Gastroesophageal sphincter (tissue), 3 donors: Measurements from ENCODE around the gene TMIGD1.

ENCODE experiments used
- POLR2A ChIP-seq, 2 donors: fragments of 450-650 bp; IDR thresholded peaks; one replicate each; pipeline ENCODE4 v1.6.1; 2017; ENCODE audit warnings: antibody characterized with exemption in 2 of 2, mild to moderate bottlenecking in 2 of 2, moderate library complexity in 1 of 2
- POLR2AphosphoS5 ChIP-seq: sonication (generic); formaldehyde crosslinking; IDR thresholded peaks from one replicate; pipeline ENCODE4 v1.6.1; 2017; ENCODE audit warnings: antibody characterized with exemption
- TF ChIP-seq, protein P1 (sequence below), 4 experiments: fragments of 200-600 bp in 2 of 4; fragments of 450-650 bp in 2 of 4; sonication (generic) in 1 of 4; IDR thresholded peaks; one replicate each; pipeline ENCODE4 v1.5.1; 2017 to 2019; ENCODE audit warnings: antibody characterized with exemption in 4 of 4, mild to moderate bottlenecking in 2 of 4, moderate library complexity in 2 of 4

DNA sequence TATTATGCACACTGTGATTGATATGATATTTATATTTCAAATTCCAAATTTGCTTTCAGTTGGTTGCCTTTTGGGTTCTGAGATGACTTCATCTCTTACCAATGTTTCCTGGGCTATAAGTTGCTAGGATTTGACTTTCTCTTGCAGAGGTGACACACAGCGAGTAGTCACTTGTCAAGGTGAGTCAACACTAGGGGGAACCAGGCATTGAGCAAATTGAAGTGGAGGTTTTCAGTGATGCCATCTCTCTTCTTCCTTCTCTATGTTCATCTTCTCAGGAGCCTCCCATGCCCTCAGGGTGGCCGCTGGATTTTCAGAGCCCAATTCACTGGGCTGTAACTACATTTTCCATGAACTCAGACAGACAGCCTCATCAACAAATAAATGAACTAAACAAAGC, 38.9 kb upstream of the TMIGD1 start:
- TF ChIP-seq, protein P1, sequence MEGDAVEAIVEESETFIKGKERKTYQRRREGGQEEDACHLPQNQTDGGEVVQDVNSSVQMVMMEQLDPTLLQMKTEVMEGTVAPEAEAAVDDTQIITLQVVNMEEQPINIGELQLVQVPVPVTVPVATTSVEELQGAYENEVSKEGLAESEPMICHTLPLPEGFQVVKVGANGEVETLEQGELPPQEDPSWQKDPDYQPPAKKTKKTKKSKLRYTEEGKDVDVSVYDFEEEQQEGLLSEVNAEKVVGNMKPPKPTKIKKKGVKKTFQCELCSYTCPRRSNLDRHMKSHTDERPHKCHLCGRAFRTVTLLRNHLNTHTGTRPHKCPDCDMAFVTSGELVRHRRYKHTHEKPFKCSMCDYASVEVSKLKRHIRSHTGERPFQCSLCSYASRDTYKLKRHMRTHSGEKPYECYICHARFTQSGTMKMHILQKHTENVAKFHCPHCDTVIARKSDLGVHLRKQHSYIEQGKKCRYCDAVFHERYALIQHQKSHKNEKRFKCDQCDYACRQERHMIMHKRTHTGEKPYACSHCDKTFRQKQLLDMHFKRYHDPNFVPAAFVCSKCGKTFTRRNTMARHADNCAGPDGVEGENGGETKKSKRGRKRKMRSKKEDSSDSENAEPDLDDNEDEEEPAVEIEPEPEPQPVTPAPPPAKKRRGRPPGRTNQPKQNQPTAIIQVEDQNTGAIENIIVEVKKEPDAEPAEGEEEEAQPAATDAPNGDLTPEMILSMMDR (IDR thresholded peaks at IDR 0.05), result no peak
- TF ChIP-seq POLR2AphosphoS5 (no peak), POLR2A (IDR thresholded peaks at IDR 0.05) (no peak)
